HS-5 (cell line): Measurements from ENCODE around the gene ALDH3A1.

Experiments used
- DNase-seq: peaks from one replicate; pipeline ENCODE4 v3.0.0-alpha.2; 2012; ENCODE audit warnings: low read depth

Gene ALDH3A1

GRCh38 chr17:19759568-19760549 lies 11.8 kb upstream of the ALDH3A1 start:
- no peak for DNase-seq

- no peak for DNase-seq
These were observed 9.6 kb upstream of the ALDH3A1 start for GRCh38 chr17:19757536-19758180.

GRCh38 chr17:19756546-19756945 lies 8.4 kb upstream of the ALDH3A1 start:
- DNase-seq = no peak

- DNase-seq = no peak
These were observed 7.9 kb upstream of the ALDH3A1 start for GRCh38 chr17:19755821-19756510.

- DNase-seq = no peak
These were observed 7.3 kb upstream of the ALDH3A1 start for GRCh38 chr17:19755392-19755791.

GRCh38 chr17:19753661-19754463 lies 5.8 kb upstream of the ALDH3A1 start:
- no peak for DNase-seq

GRCh38 chr17:19753051-19753509 lies 5.0 kb upstream of the ALDH3A1 start:
- DNase-seq = peak; percentile 28

- DNase-seq = no peak
These were observed 4.3 kb upstream of the ALDH3A1 start for GRCh38 chr17:19752216-19753050.

GRCh38 chr17:19750835-19751234 lies 2.7 kb upstream of the ALDH3A1 start:
- DNase-seq = no peak

- DNase-seq = no peak
These were observed 2.0 kb upstream of the ALDH3A1 start for GRCh38 chr17:19750020-19750572.

GRCh38 chr17:19748807-19749193 lies 702 bp upstream of the ALDH3A1 start:
- DNase-seq = no peak

- no peak for DNase-seq
These were observed 859 bp downstream of the ALDH3A1 start for GRCh38 chr17:19747159-19747719.

GRCh38 chr17:19746517-19746916 lies 1.6 kb downstream of the ALDH3A1 start:
- DNase-seq = no peak

GRCh38 chr17:19744922-19745757 lies 3.0 kb downstream of the ALDH3A1 start:
- no peak for DNase-seq

- no peak for DNase-seq
These were observed 3.6 kb downstream of the ALDH3A1 start for GRCh38 chr17:19744492-19744891.

GRCh38 chr17:19743101-19744100 lies 4.7 kb downstream of the ALDH3A1 start:
- DNase-seq = no peak

GRCh38 chr17:19742495-19742894 lies 5.6 kb downstream of the ALDH3A1 start:
- no peak for DNase-seq
